HG03025 (cell line): ENCODE results near the gene HBE1.

Experiments used
- ATAC-seq: cut with Tn5 transposase; IDR thresholded peaks from one replicate; pipeline ENCODE4 v1.9.1; 2021; ENCODE audit warnings: mild to moderate bottlenecking, moderate library complexity; ENCODE audit not compliant: unreplicated experiment, low FRiP score

Gene HBE1

GRCh38 chr11:5286351-5286750 is 16.6 kb upstream of the HBE1 start:
- ATAC-seq = no peak

GRCh38 chr11:5285703-5286340 is 16.1 kb upstream of the HBE1 start:
- no peak for ATAC-seq

DNA sequence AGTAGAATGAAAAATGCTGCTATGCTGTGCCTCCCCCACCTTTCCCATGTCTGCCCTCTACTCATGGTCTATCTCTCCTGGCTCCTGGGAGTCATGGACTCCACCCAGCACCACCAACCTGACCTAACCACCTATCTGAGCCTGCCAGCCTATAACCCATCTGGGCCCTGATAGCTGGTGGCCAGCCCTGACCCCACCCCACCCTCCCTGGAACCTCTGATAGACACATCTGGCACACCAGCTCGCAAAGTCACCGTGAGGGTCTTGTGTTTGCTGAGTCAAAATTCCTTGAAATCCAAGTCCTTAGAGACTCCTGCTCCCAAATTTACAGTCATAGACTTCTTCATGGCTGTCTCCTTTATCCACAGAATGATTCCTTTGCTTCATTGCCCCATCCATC is 14.9 kb upstream of the HBE1 start:
- no peak for ATAC-seq

GRCh38 chr11:5283882-5284281 is 14.1 kb upstream of the HBE1 start:
- ATAC-seq = no peak

GRCh38 chr11:5283086-5283485 is 13.3 kb upstream of the HBE1 start:
- no peak for ATAC-seq

GRCh38 chr11:5282628-5283027 is 12.9 kb upstream of the HBE1 start:
- ATAC-seq = no peak

- no peak for ATAC-seq
These were observed 11.9 kb upstream of the HBE1 start for GRCh38 chr11:5281596-5281995.

GRCh38 chr11:5280582-5281102 is 10.9 kb upstream of the HBE1 start:
- peak; percentile 78 for ATAC-seq

DNA sequence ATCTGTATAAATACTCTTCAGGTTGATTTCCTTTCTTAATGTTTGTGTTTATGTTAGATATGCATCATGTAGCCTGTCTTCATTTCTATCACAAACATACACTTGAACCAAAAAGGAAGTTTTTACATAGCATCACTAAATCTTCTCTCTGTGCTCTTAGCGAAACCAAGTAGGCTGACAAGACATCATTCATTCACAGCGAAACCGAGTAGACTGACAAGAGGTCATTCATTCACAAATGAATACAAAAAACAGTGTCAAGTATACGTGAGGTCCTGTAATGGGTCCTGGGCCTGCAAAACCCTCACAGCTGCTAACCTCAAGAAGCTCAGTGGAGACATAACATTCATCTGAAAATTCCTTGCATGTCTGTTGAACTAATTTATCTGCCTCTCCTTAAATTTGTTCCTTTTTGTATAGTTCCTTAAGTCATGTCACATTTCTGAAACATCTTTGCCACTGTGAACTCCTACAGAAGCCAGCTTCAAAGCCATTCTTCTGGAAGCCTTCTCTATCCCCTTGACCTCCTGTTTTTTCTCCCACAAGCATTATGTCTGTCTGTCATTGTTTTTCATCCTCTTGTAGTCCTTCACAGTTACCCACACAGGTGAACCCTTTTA is 9.8 kb upstream of the HBE1 start:
- ATAC-seq = no peak

DNA sequence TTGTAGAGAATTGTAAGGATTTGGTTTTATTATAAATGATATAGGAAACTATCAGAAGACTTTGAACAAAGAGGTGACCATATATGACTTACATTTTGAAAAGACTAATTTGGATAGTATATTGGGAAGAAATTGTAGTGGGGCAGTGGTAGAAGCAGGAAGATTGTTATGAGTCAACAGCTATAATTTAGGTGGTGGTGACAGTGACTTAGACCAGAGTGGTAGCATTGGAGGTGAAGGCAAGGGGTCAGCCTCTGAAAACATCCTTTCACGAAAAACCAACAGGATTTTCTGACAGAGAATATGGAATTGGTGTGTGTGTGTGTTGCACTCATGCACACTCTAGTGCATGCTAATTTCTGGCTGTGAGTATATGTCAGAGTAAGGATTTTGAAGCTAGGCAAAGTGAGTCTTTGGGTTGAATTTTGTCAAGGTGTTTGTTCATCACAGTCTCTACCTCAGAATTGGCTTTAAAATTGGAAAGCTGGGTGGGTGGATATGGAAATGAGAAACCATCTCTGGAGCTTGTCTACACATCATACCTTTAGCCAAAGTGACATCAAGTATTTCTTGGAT is 8.2 kb upstream of the HBE1 start:
- ATAC-seq = no peak

GRCh38 chr11:5276697-5277096 is 7.0 kb upstream of the HBE1 start:
- no peak for ATAC-seq

GRCh38 chr11:5275369-5276110 is 5.8 kb upstream of the HBE1 start:
- no peak for ATAC-seq

GRCh38 chr11:5274395-5274794 is 4.7 kb upstream of the HBE1 start:
- ATAC-seq = no peak

DNA sequence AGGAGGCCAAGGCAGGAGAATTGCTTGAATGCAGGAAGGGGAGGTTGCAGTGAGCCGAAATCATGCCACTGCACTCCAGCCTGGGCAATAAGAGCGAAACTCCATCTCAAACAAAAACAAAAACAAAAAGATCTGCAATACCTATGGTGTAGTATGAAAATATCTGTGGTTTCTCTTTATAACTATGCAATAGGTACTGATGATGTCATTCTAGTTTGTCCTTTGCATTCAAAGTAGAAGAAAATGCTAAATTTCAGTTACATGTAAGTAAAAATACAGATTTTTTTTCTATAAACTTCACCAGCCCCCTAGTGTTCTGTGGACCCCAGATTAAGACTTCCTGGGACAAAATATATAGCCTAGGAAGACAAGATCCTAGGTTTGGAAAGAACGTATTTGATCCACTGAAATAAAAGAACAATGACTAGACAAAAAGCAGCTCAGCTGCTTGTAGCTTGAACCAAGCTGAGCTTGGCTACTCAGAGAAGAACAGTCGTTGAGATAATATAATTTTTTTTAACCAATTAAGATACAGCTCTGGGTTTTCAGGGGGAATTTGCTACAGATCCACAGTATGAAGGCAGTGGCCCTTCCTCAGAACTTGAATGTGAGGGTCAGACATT is 2.8 kb upstream of the HBE1 start:
- ATAC-seq = no peak

GRCh38 chr11:5267033-5267563 is 2.6 kb downstream of the HBE1 start:
- ATAC-seq = no peak

GRCh38 chr11:5266609-5267008 is 3.1 kb downstream of the HBE1 start:
- ATAC-seq = no peak

- ATAC-seq = no peak
These were observed 3.9 kb downstream of the HBE1 start for GRCh38 chr11:5265832-5266231.

GRCh38 chr11:5258543-5259262 is 11.0 kb downstream of the HBE1 start:
- no peak for ATAC-seq

DNA sequence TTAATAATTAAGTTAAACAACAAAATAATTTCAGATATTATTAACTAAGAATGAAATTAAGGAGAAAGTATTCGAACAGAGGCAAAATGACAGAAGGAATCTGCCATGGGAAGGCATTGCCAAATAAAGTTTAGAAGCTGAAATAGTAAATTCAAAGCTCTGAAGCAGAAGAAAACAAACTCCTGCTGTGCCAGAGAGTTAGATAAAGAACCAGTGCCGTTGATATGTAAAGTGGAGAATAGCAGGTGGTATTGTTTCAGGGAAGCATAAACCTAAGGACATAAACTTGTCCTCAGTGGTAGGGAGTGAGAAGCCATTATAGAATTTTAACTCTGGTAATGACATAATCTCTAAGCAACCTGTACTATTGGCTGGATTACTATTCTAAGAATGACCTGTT is 12.4 kb downstream of the HBE1 start:
- ATAC-seq = no peak
